Activated CD8-positive, alpha-beta memory T cell treated with anti-CD3 and anti-CD28 coated beads for 36 hours (primary cell): ENCODE data around the gene CDS1. TPM values are rescaled to one million over a fixed set of nuclear protein-coding genes. Genes with fewer than 3 reads are reported as not detected.

Experiments used
- CTCF ChIA-PET: fragments of 350-600 bp; sonication (Branson Sonifier 250); formaldehyde crosslinking; loops from one replicate; lab custom pipeline; 2021; ENCODE audit warnings: antibody characterized with exemption; lab: Charles Lee
- POLR2A ChIA-PET: fragments of 350-600 bp; sonication (Branson Sonifier 250); formaldehyde crosslinking; loops from one replicate; lab custom pipeline; 2021; ENCODE audit warnings: antibody characterized with exemption; lab: Charles Lee
- total RNA-seq, 2 experiments: library from RNA; stranded (reverse); gene quantifications; one replicate each; pipeline ENCODE4 v1.2.3, GENCODE V29; 2021

CDS1 gene
- total RNA-seq, 2 experiments from 2014 or later: 0.06 TPM; not detected in 1

DNA sequence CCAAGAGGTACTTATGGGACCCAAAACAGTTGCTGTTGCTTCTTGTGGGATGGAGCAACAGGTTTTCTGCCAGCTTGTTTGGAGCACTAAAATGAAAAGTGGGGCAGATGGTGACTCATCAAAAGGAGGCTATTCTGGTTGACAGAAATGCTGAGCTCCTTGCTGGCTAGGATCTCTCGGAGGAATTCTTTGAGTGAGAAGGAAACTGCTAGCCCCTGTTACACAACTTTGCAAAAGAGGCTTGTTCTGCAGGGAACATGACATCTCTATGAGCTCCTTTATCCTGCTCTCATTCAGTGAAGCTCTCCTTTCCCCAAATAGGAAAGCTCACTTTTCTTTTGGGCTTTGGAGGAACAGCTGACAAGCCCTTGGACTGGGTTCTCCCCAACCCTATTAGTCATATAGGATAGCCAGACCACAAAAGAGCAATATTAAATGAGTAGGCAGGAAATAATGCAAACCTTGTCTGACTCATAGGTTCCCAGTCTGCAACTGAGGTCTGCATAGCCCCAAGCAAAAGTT, 108.3 kb downstream of the CDS1 start:
- CTCF ChIA-PET: no interaction called here
- POLR2A ChIA-PET: no interaction called here

DNA sequence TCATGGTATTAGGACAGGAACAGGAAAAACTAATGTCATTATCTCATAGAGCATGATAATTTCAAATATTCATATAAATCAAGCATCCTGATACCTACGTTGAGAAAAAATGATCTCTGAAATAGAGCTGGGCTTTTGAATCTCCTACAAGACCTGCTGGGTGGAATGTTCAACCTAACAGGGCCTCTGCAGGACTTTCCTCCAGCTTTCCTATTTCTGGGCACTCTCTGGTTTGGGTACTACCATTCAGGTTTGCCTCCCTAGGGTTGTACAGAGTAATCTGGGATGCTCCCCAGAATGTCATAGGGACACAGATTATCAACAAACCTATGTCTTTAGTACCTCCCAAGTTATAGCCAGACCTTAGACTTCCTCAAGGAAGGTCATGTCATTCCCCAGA, 108.9 kb downstream of the CDS1 start:
- POLR2A ChIA-PET: no interaction called here
- CTCF ChIA-PET: no interaction called here

DNA sequence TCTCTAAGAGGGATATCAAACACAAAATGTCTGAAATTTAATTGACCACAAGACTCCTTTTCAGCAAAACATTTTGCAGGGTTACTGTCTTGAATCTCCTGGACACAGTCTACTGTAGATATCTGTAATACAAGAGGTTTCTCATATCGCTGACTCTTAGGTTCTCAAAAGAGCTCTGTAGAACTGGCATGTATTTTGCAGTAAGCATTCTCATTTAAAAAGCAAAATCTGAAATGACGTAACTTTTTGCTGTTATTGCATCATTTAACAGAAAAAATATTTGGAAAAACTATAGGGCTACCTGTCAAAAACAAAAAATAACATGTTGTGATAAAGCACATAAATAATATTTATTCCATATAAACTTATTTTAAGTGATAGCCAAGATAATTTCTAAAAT, 114.2 kb downstream of the CDS1 start:
- ChIA-PET CTCF (no interaction called here), POLR2A (no interaction called here)

DNA sequence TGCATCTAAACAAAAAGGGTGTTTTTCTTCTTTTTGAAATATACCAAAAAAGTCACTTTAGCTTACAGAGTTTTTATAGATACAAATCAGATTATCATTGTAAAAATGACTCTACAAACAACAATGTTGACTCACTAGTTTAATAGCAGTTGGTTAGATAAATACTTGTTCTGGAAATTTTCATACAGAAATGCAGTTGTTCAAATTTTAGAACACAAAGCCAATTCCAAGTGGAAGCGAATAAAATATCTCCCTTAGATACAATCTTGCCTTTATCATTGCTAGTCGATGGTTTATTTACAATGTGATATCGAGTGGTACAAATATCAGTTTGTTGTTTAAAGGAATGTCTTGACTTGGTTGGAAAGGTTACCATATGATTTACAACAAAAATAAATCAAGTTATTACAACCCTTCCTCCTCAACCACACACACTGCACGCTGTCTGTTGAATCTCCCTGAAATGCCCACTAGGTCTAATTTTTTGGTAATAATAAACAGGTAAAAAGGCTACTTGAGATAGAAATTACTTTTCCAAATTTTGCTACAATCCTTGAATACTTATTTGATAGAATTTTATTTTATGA, 114.8 kb downstream of the CDS1 start:
- CTCF ChIA-PET: no interaction called here
- POLR2A ChIA-PET: no interaction called here

DNA sequence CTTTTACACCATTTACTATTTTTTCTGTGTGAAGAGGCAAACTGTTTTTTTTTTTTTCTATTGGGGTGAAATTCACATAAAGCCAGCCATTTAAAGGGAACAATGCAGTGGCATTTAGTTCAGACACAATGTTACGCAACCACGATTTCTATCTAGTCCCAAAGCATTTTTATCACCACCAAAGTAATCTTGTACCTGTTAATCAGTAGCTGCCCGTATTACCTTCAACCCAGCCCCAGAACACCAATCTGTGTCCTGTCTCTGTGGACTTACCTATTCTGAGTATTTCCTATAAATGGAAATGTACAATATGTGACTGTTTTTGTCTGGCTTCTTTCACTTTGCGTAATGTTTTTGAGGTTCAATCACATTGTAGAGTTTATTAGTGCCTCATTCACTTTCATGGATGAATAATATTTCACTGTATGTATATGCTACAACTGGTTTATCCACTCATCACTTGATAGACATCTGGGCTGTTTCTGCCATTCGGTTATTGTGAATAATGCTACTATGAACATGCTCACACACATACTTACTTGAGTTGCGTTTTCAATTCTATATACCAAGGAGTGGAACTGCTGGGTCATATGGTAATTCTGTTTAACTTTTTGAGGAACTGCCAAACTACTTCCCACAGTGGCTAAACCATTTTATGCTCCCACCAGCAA, 116.2 kb downstream of the CDS1 start:
- POLR2A ChIA-PET: no interaction called here
- CTCF ChIA-PET: no interaction called here

Other genes starting within 250 kb of the CDS1 start
- not detected for gene NKX6-1, start 83.8 kb upstream of the CDS1 start, total RNA-seq